ENCODE measurements around the gene SACS.
"Not testable (repeated sequence)": the region's sequence is repeated elsewhere in the genome, so short reads cannot be mapped to it uniquely, and the experiment has no call there.

SACS gene

GRCh38 chr13:23455401-23456185, 22.1 kb upstream of the SACS start:
- no peak for DNase-seq (ENCODE audit: low read depth)

- DNase-seq (ENCODE audit: low read depth) = no peak
Observed at GRCh38 chr13:23453132-23453531, 19.6 kb upstream of the SACS start.

GRCh38 chr13:23450340-23451046, 17.0 kb upstream of the SACS start:
- no peak for DNase-seq (ENCODE audit: low read depth)

GRCh38 chr13:23449398-23450162, 16.1 kb upstream of the SACS start:
- no peak for DNase-seq (ENCODE audit: low read depth)

GRCh38 chr13:23447927-23448326, 14.4 kb upstream of the SACS start:
- DNase-seq (ENCODE audit: low read depth) = peak; percentile 57

- DNase-seq (ENCODE audit: low read depth) = no peak
Observed at GRCh38 chr13:23445794-23446193, 12.3 kb upstream of the SACS start.

GRCh38 chr13:23443878-23444277, 10.4 kb upstream of the SACS start:
- no peak for DNase-seq (ENCODE audit: low read depth)

GRCh38 chr13:23443110-23443509, 9.6 kb upstream of the SACS start:
- no peak for DNase-seq (ENCODE audit: low read depth)

GRCh38 chr13:23440821-23441618, 7.5 kb upstream of the SACS start:
- no peak for DNase-seq (ENCODE audit: low read depth)

- not testable (repeated sequence) for DNase-seq (ENCODE audit: low read depth)
Observed at GRCh38 chr13:23440324-23440723, 6.8 kb upstream of the SACS start.

- no peak for DNase-seq (ENCODE audit: low read depth)
Observed at GRCh38 chr13:23437916-23438315, 4.4 kb upstream of the SACS start.

- no peak for DNase-seq (ENCODE audit: low read depth)
Observed at GRCh38 chr13:23436680-23437079, 3.2 kb upstream of the SACS start.

- DNase-seq (ENCODE audit: low read depth) = no peak
Observed at GRCh38 chr13:23434491-23434890, 989 bp upstream of the SACS start.

- no peak for DNase-seq (ENCODE audit: low read depth)
Observed at GRCh38 chr13:23432626-23433025, 876 bp downstream of the SACS start.

- no peak for DNase-seq (ENCODE audit: low read depth)
Observed at GRCh38 chr13:23430664-23431063, 2.8 kb downstream of the SACS start.

- DNase-seq (ENCODE audit: low read depth) = peak; percentile 33
Observed at GRCh38 chr13:23427881-23428528, 5.5 kb downstream of the SACS start.

GRCh38 chr13:23427342-23427843, 6.1 kb downstream of the SACS start:
- DNase-seq (ENCODE audit: low read depth) = peak; percentile 82

- no peak for DNase-seq (ENCODE audit: low read depth)
Observed at GRCh38 chr13:23421596-23421995, 11.9 kb downstream of the SACS start.

- no peak for DNase-seq (ENCODE audit: low read depth)
Observed at GRCh38 chr13:23418776-23419683, 14.5 kb downstream of the SACS start.

GRCh38 chr13:23414682-23415081, 18.8 kb downstream of the SACS start:
- DNase-seq (ENCODE audit: low read depth) = no peak

Data from stromal cell of bone marrow (primary cell).